CD4-positive, alpha-beta T cell (primary cell): ENCODE results near the gene HOXA7. TPM values are rescaled to one million over a fixed set of nuclear protein-coding genes. Genes with fewer than 3 reads are reported as not detected.

ENCODE experiments used
- ATAC-seq: fragments of 200-7000 bp; cut with Tn5 transposase; one replicate; pipeline ENCODE4 v1.10.0; 2022; ENCODE audit warnings: mild to moderate bottlenecking; ENCODE audit not compliant: poor library complexity
- CTCF ChIA-PET: fragments of 350-600 bp; sonication (Branson Sonifier 250); formaldehyde crosslinking; loops from one replicate; lab custom pipeline; 2021; ENCODE audit warnings: antibody characterized with exemption, inconsistent platforms; lab: Charles Lee
- POLR2A ChIA-PET: fragments of 350-600 bp; sonication (Branson Sonifier 250); formaldehyde crosslinking; loops from one replicate; lab custom pipeline; 2021; ENCODE audit warnings: antibody characterized with exemption, inconsistent platforms; lab: Charles Lee
- DNase-seq, 14 experiments: peaks; one replicate each; pipeline ENCODE4 v3.0.0-alpha.2; 2013 to 2020; ENCODE audit warnings: mixed read lengths in 2 of 14
- H3K27ac ChIP-seq, 2 donors: one replicate each; pipeline versions ENCODE4 v1.5.1 to v1.7.0; 2013; ENCODE audit warnings: low read length in 2 of 2, low read depth in 1 of 2, mild to moderate bottlenecking in 1 of 2
- H3K27me3 ChIP-seq, 2 experiments: 1 replicate in 1 of 2; 2 replicates in 1 of 2; pipeline versions ENCODE4 v1.6.1 to v1.7.0; 2013; ENCODE audit warnings: low read length in 2 of 2, control low read depth in 1 of 2, mild to moderate bottlenecking in 1 of 2, moderate library complexity in 1 of 2; ENCODE audit not compliant: insufficient read depth in 2 of 2, control insufficient read depth in 1 of 2
- H3K36me3 ChIP-seq: one replicate; pipeline ENCODE4 v1.6.1; 2013; ENCODE audit warnings: low read length, control low read depth; ENCODE audit not compliant: insufficient read depth
- H3K4me1 ChIP-seq: one replicate; pipeline ENCODE4 v1.6.1; 2013; ENCODE audit warnings: low read length, control low read depth; ENCODE audit not compliant: insufficient read depth
- H3K4me3 ChIP-seq: one replicate; pipeline ENCODE4 v1.5.1; 2013; ENCODE audit warnings: mild to moderate bottlenecking, low read length, moderate library complexity
- H3K9me3 ChIP-seq, 2 experiments: 1 replicate in 1 of 2; 2 replicates in 1 of 2; pipeline versions ENCODE4 v1.6.1 to v1.7.0; 2013; ENCODE audit warnings: low read length in 2 of 2, mild to moderate bottlenecking in 2 of 2, control low read depth in 1 of 2, moderate library complexity in 1 of 2; ENCODE audit not compliant: control insufficient read depth in 1 of 2, insufficient read depth in 1 of 2
- H3K27ac Mint-ChIP-seq: one replicate; pipeline ENCODE4 v1.8.0; 2020; ENCODE audit warnings: mixed read lengths
- H3K27me3 Mint-ChIP-seq: one replicate; pipeline ENCODE4 v1.8.0; 2021; ENCODE audit warnings: mixed read lengths
- H3K36me3 Mint-ChIP-seq: one replicate; pipeline ENCODE4 v1.8.0; 2021; ENCODE audit warnings: low read depth, mixed read lengths
- H3K4me1 Mint-ChIP-seq: one replicate; pipeline ENCODE4 v1.8.0; 2021; ENCODE audit warnings: low read depth, mixed read lengths
- H3K4me3 Mint-ChIP-seq: one replicate; pipeline ENCODE4 v1.8.0; 2020; ENCODE audit warnings: mild to moderate bottlenecking, mixed read lengths
- H3K9me3 Mint-ChIP-seq: one replicate; pipeline ENCODE4 v1.8.0; 2020; ENCODE audit warnings: mixed read lengths
- CTCF ChIP-seq: fragments of 200-600 bp; IDR thresholded peaks from one replicate; pipeline ENCODE4 v1.8.0; 2022; ENCODE audit warnings: antibody characterized with exemption, mild to moderate bottlenecking
- intact Hi-C, 2 experiments: fragments of 100-400 bp; cut with DNase I in 1 of 2; cut with micrococcal nuclease in 1 of 2; formaldehyde crosslinking; loops; one replicate each; pipeline versions ENCODE4 v1.15.1 to v1.9.0; 2023 to 2025; cut with DNase I, micrococcal nuclease
- total RNA-seq, 174 experiments: library from RNA in 2 of 174; stranded (reverse) in 2 of 174; gene quantifications; one replicate each; pipeline ENCODE4 v1.2.3 and lab custom pipeline; 2021 to 2026

The HOXA7 gene
- total RNA-seq, 2 experiments from 2014 or later, result not detected

GRCh38 chr7:27143950-27144780, 12.3 kb downstream of the HOXA7 start:
- H3K9me3 ChIP-seq, result peaks cover 0 to 44% of the 10 kb centered on the region in 2 experiments
- no peak overlapping the region for H3K4me3 ChIP-seq
- no peak overlapping the region for H3K27ac ChIP-seq
- H3K9me3 Mint-ChIP-seq, result no peaks in the 10 kb centered on the region
- ATAC-seq (no peak), DNase-seq (no peak)
- H3K27ac Mint-ChIP-seq, result no peak overlapping the region
- intact Hi-C loops, result no loop called here
- H3K4me3 Mint-ChIP-seq, result no peak overlapping the region
- H3K27me3 Mint-ChIP-seq, result peaks cover 72% of the 10 kb centered on the region
- CTCF ChIA-PET, result interaction anchor here (0.7 kb wide), 1 partner anchor 54 kb away, joined by 3 read pairs; no protein-coding TSS in a partner anchor
- no peaks in the 10 kb centered on the region for H3K36me3 ChIP-seq
- POLR2A ChIA-PET, result no interaction called here
- H3K4me1 ChIP-seq, result peaks cover 13% of the 10 kb centered on the region
- H3K4me1 Mint-ChIP-seq, result peaks cover 8% of the 10 kb centered on the region
- H3K27me3 ChIP-seq, result peaks cover 38 to 69% of the 10 kb centered on the region in 2 experiments
- TF ChIP-seq CTCF, result no peak
- H3K36me3 Mint-ChIP-seq, result no peaks in the 10 kb centered on the region

GRCh38 chr7:27143023-27143949, 13.2 kb downstream of the HOXA7 start, which contains the start of gene HOXA5:
HOXA5 (minus strand) TSS chr7:27143681; CDS start chr7:27143607, 74 bp downstream.
- Histone ChIP-seq H3K36me3 (no peaks in the 10 kb centered on the region), H3K9me3 (peaks cover 0 to 39% of the 10 kb centered on the region in 2 experiments), H3K27me3 (peaks cover 29 to 67% of the 10 kb centered on the region in 2 experiments), H3K4me1 (peaks cover 11% of the 10 kb centered on the region), H3K4me3 (no peak within 1 kb of the TSS), H3K27ac (no peak within 1 kb of the TSS)
- peaks cover 68% of the 10 kb centered on the region for H3K27me3 Mint-ChIP-seq
- ATAC-seq (no peak), DNase-seq (peak in 2 of 14 experiments; percentile 26 to 38)
- POLR2A ChIA-PET, result no interaction called here
- CTCF ChIA-PET, result interaction anchor here (0.7 kb wide), 1 partner anchor 53 kb away, joined by 3 read pairs; no protein-coding TSS in a partner anchor
- H3K4me1 Mint-ChIP-seq, result peaks cover 4% of the 10 kb centered on the region
- intact Hi-C loops, result no loop called here
- no peak within 1 kb of the TSS for H3K27ac Mint-ChIP-seq
- H3K4me3 Mint-ChIP-seq, result no peak within 1 kb of the TSS
- no peak for TF ChIP-seq CTCF
- no peaks in the 10 kb centered on the region for H3K9me3 Mint-ChIP-seq
- H3K36me3 Mint-ChIP-seq, result no peaks in the 10 kb centered on the region

- Mint-ChIP-seq H3K9me3 (no peaks in the 10 kb centered on the region), H3K4me3 (no peak overlapping the region), H3K27ac (no peak overlapping the region), H3K36me3 (no peaks in the 10 kb centered on the region), H3K27me3 (peaks cover 70% of the 10 kb centered on the region), H3K4me1 (no peaks in the 10 kb centered on the region)
- Histone ChIP-seq H3K36me3 (no peaks in the 10 kb centered on the region), H3K4me3 (no peak overlapping the region), H3K27ac (no peak overlapping the region), H3K4me1 (peaks cover 4% of the 10 kb centered on the region), H3K27me3 (peaks cover 24 to 63% of the 10 kb centered on the region in 2 experiments), H3K9me3 (peaks cover 0 to 33% of the 10 kb centered on the region in 2 experiments)
- ChIA-PET POLR2A (no interaction called here), CTCF (no interaction called here)
- TF ChIP-seq CTCF, result no peak
- DNase-seq (no peak), ATAC-seq (no peak)
- intact Hi-C loops, result no loop called here
Measured at GRCh38 chr7:27142580-27143022, 13.9 kb downstream of the HOXA7 start.
